ENCODE measurements around the gene IGF1R. TPM values are rescaled to one million over a fixed set of nuclear protein-coding genes. Genes with fewer than 3 reads are reported as not detected.

Gene IGF1R
- total and polyA plus RNA-seq, 4 experiments from 2014 or later, result 0.45 to 49.2 (median 25.1) TPM

- intact Hi-C loops (cut with micrococcal nuclease), result no loop called here
- H3K9me3 ChIP-seq (ENCODE audit: control insufficient read depth in 1 of 2, low read length in 2 of 2), result no peaks in the 10 kb centered on the region
- no peak overlapping the region for H3K27ac Mint-ChIP-seq
Measured at GRCh38 chr15:98884894-98885293, 236.6 kb downstream of the IGF1R start.

GRCh38 chr15:98887976-98888375 is 239.6 kb downstream of the IGF1R start:
- DNase-seq, result no peak
- CTCF ChIA-PET (ENCODE audit: partially characterized antibody), result no interaction called here
- peaks cover 0 to 5% (median 2%) of the 10 kb centered on the region in 4 donors for H3K4me1 Mint-ChIP-seq
- peaks cover 0 to 7% of the 10 kb centered on the region in 2 donors for H3K27me3 Mint-ChIP-seq
- H3K4me3 ChIP-seq (ENCODE audit: low read length in 2 of 2), result no peak overlapping the region
- no peak overlapping the region for H3K27ac ChIP-seq (ENCODE audit: low read depth, low read length)
- H3K27me3 ChIP-seq (ENCODE audit: insufficient read depth, low read length), result no peaks in the 10 kb centered on the region
- peaks cover 0 to 2% (median 0%) of the 10 kb centered on the region in 8 donors for H3K9me3 Mint-ChIP-seq
- no peak overlapping the region for H3K27ac Mint-ChIP-seq
- no peak overlapping the region for H3K4me3 Mint-ChIP-seq
- no peaks in the 10 kb centered on the region for H3K36me3 ChIP-seq (ENCODE audit: insufficient read depth, low read length)
- H3K36me3 Mint-ChIP-seq, result no peaks in the 10 kb centered on the region
- no peaks in the 10 kb centered on the region for H3K4me1 ChIP-seq (ENCODE audit: insufficient read depth, low read length)
- intact Hi-C loops (cut with micrococcal nuclease), result no loop called here
- POLR2A ChIA-PET (ENCODE audit: partially characterized antibody), result no interaction called here
- H3K9me3 ChIP-seq (ENCODE audit: control insufficient read depth in 1 of 2, low read length in 2 of 2), result no peaks in the 10 kb centered on the region

More at GRCh38 chr15:98884894-98885293, 236.6 kb downstream of the IGF1R start:
- ChIA-PET POLR2A (ENCODE audit: partially characterized antibody) (no interaction called here), CTCF (ENCODE audit: partially characterized antibody) (interaction anchor here (0.7 to 7.5 kb wide), 3 partner anchors 104 to 846 kb away, joined by 3 to 137 read pairs (median 3); no protein-coding TSS in a partner anchor)
- no peaks in the 10 kb centered on the region for H3K36me3 ChIP-seq (ENCODE audit: insufficient read depth, low read length)
- H3K4me1 Mint-ChIP-seq, result peaks cover 0 to 5% (median 4%) of the 10 kb centered on the region in 4 donors
- no peak overlapping the region for H3K4me3 ChIP-seq (ENCODE audit: low read length in 2 of 2)
- H3K9me3 Mint-ChIP-seq, result peaks cover 0 to 2% (median 0%) of the 10 kb centered on the region in 8 donors
- no peak overlapping the region for H3K27ac ChIP-seq (ENCODE audit: low read depth, low read length)
- no peak overlapping the region for H3K4me3 Mint-ChIP-seq
- peaks cover 0 to 10% of the 10 kb centered on the region in 2 donors for H3K27me3 Mint-ChIP-seq
- H3K36me3 Mint-ChIP-seq, result no peaks in the 10 kb centered on the region
- no peaks in the 10 kb centered on the region for H3K4me1 ChIP-seq (ENCODE audit: insufficient read depth, low read length)
- H3K27me3 ChIP-seq (ENCODE audit: insufficient read depth, low read length), result no peaks in the 10 kb centered on the region
- no peak for DNase-seq

GRCh38 chr15:98888820-98889479 is 240.6 kb downstream of the IGF1R start:
- Mint-ChIP-seq H3K27me3 (peaks cover 0 to 7% of the 10 kb centered on the region in 2 donors), H3K9me3 (peaks cover 0 to 2% (median 0%) of the 10 kb centered on the region in 8 donors), H3K36me3 (no peaks in the 10 kb centered on the region), H3K4me3 (no peak overlapping the region), H3K27ac (no peak overlapping the region), H3K4me1 (peaks cover 0 to 5% (median 2%) of the 10 kb centered on the region in 4 donors)
- POLR2A ChIA-PET (ENCODE audit: partially characterized antibody), result no interaction called here
- Histone ChIP-seq H3K4me3 (ENCODE audit: low read length in 2 of 2) (no peak overlapping the region), H3K4me1 (ENCODE audit: insufficient read depth, low read length) (no peaks in the 10 kb centered on the region), H3K9me3 (ENCODE audit: control insufficient read depth in 1 of 2, low read length in 2 of 2) (no peaks in the 10 kb centered on the region), H3K27me3 (ENCODE audit: insufficient read depth, low read length) (no peaks in the 10 kb centered on the region), H3K27ac (ENCODE audit: low read depth, low read length) (no peak overlapping the region), H3K36me3 (ENCODE audit: insufficient read depth, low read length) (no peaks in the 10 kb centered on the region)
- CTCF ChIA-PET (ENCODE audit: partially characterized antibody), result no interaction called here
- no peak for DNase-seq
- intact Hi-C loops (cut with micrococcal nuclease), result no loop called here

- Mint-ChIP-seq H3K4me3 (no peak overlapping the region), H3K36me3 (peaks cover 1 to 3% of the 10 kb centered on the region in 2 donors), H3K4me1 (peaks cover 0 to 5% (median 2%) of the 10 kb centered on the region in 4 donors), H3K27me3 (peaks cover 0 to 4% of the 10 kb centered on the region in 2 donors), H3K9me3 (peaks cover 0 to 2% (median 0%) of the 10 kb centered on the region in 8 donors), H3K27ac (no peak overlapping the region)
- ChIA-PET CTCF (ENCODE audit: partially characterized antibody) (no interaction called here), POLR2A (ENCODE audit: partially characterized antibody) (no interaction called here)
- no peak overlapping the region for H3K4me3 ChIP-seq (ENCODE audit: low read length in 2 of 2)
- no peak for DNase-seq
- no peak overlapping the region for H3K27ac ChIP-seq (ENCODE audit: low read depth, low read length)
- H3K9me3 ChIP-seq (ENCODE audit: control insufficient read depth in 1 of 2, low read length in 2 of 2), result no peaks in the 10 kb centered on the region
- H3K36me3 ChIP-seq (ENCODE audit: insufficient read depth, low read length), result no peaks in the 10 kb centered on the region
- intact Hi-C loops (cut with micrococcal nuclease), result no loop called here
- no peaks in the 10 kb centered on the region for H3K27me3 ChIP-seq (ENCODE audit: insufficient read depth, low read length)
- H3K4me1 ChIP-seq (ENCODE audit: insufficient read depth, low read length), result no peaks in the 10 kb centered on the region
Measured at GRCh38 chr15:98889930-98890695, 241.8 kb downstream of the IGF1R start.

GRCh38 chr15:98891301-98891700 is 243.0 kb downstream of the IGF1R start:
- no peak overlapping the region for H3K4me3 ChIP-seq (ENCODE audit: low read length in 2 of 2)
- Mint-ChIP-seq H3K4me3 (no peak overlapping the region), H3K36me3 (peaks cover 1 to 3% of the 10 kb centered on the region in 2 donors), H3K9me3 (peaks cover 0 to 2% (median 0%) of the 10 kb centered on the region in 8 donors), H3K27ac (no peak overlapping the region), H3K4me1 (peaks cover 0 to 5% (median 2%) of the 10 kb centered on the region in 4 donors), H3K27me3 (peaks cover 0 to 4% of the 10 kb centered on the region in 2 donors)
- intact Hi-C loops (cut with micrococcal nuclease), result no loop called here
- no peaks in the 10 kb centered on the region for H3K36me3 ChIP-seq (ENCODE audit: insufficient read depth, low read length)
- H3K4me1 ChIP-seq (ENCODE audit: insufficient read depth, low read length), result no peaks in the 10 kb centered on the region
- no peak overlapping the region for H3K27ac ChIP-seq (ENCODE audit: low read depth, low read length)
- DNase-seq, result no peak
- no peaks in the 10 kb centered on the region for H3K27me3 ChIP-seq (ENCODE audit: insufficient read depth, low read length)
- ChIA-PET POLR2A (ENCODE audit: partially characterized antibody) (no interaction called here), CTCF (ENCODE audit: partially characterized antibody) (no interaction called here)
- H3K9me3 ChIP-seq (ENCODE audit: control insufficient read depth in 1 of 2, low read length in 2 of 2), result no peaks in the 10 kb centered on the region

- no peaks in the 10 kb centered on the region for H3K36me3 ChIP-seq (ENCODE audit: insufficient read depth, low read length)
- H3K4me1 Mint-ChIP-seq, result peaks cover 0 to 2% (median under 1%) of the 10 kb centered on the region in 4 donors
- H3K36me3 Mint-ChIP-seq, result peaks cover 10% of the 10 kb centered on the region in 2 donors
Measured at GRCh38 chr15:98893401-98893800, 245.1 kb downstream of the IGF1R start.

GRCh38 chr15:98894312-98894711 is 246.0 kb downstream of the IGF1R start:
- Histone ChIP-seq H3K4me1 (ENCODE audit: insufficient read depth, low read length) (no peaks in the 10 kb centered on the region), H3K4me3 (ENCODE audit: low read length in 2 of 2) (no peak overlapping the region), H3K27ac (ENCODE audit: low read depth, low read length) (no peak overlapping the region), H3K27me3 (ENCODE audit: insufficient read depth, low read length) (no peaks in the 10 kb centered on the region), H3K9me3 (ENCODE audit: control insufficient read depth in 1 of 2, low read length in 2 of 2) (no peaks in the 10 kb centered on the region), H3K36me3 (ENCODE audit: insufficient read depth, low read length) (no peaks in the 10 kb centered on the region)
- intact Hi-C loops (cut with micrococcal nuclease), result no loop called here
- peaks cover 10% of the 10 kb centered on the region in 2 donors for H3K36me3 Mint-ChIP-seq
- H3K4me3 Mint-ChIP-seq, result no peak overlapping the region
- H3K27me3 Mint-ChIP-seq, result no peaks in the 10 kb centered on the region
- H3K9me3 Mint-ChIP-seq, result no peaks in the 10 kb centered on the region
- no peak overlapping the region for H3K27ac Mint-ChIP-seq
- DNase-seq, result no peak
- CTCF ChIA-PET (ENCODE audit: partially characterized antibody), result interaction anchor here (1.1 to 1.6 kb wide), 4 partner anchors 11 to 115 kb away, joined by 3 to 5 read pairs (median 4); no protein-coding TSS in a partner anchor
- peaks cover 0 to 1% (median 0%) of the 10 kb centered on the region in 4 donors for H3K4me1 Mint-ChIP-seq
- POLR2A ChIA-PET (ENCODE audit: partially characterized antibody), result no interaction called here

More at GRCh38 chr15:98893401-98893800, 245.1 kb downstream of the IGF1R start:
- no peaks in the 10 kb centered on the region for H3K27me3 ChIP-seq (ENCODE audit: insufficient read depth, low read length)
- H3K27ac ChIP-seq (ENCODE audit: low read depth, low read length), result no peak overlapping the region
- no peak for DNase-seq
- intact Hi-C loops (cut with micrococcal nuclease), result no loop called here
- POLR2A ChIA-PET (ENCODE audit: partially characterized antibody), result no interaction called here
- Mint-ChIP-seq H3K9me3 (no peaks in the 10 kb centered on the region), H3K4me3 (no peak overlapping the region), H3K27me3 (no peaks in the 10 kb centered on the region), H3K27ac (no peak overlapping the region)
- H3K9me3 ChIP-seq (ENCODE audit: control insufficient read depth in 1 of 2, low read length in 2 of 2), result no peaks in the 10 kb centered on the region
- CTCF ChIA-PET (ENCODE audit: partially characterized antibody), result interaction anchor here (1.1 to 1.6 kb wide), 4 partner anchors 12 to 114 kb away, joined by 3 to 5 read pairs (median 4); no protein-coding TSS in a partner anchor
- no peaks in the 10 kb centered on the region for H3K4me1 ChIP-seq (ENCODE audit: insufficient read depth, low read length)
- no peak overlapping the region for H3K4me3 ChIP-seq (ENCODE audit: low read length in 2 of 2)
